Spinal cord (tissue), 10 donors: Measurements from ENCODE around the gene STOX1. TPM values are rescaled to one million over a fixed set of nuclear protein-coding genes. Genes with fewer than 3 reads are reported as not detected.
"Not testable (repeated sequence)": the region's sequence is repeated elsewhere in the genome, so short reads cannot be mapped to it uniquely, and the experiment has no call there.

ENCODE experiments used
- DNase-seq, 6 donors: peaks; one replicate each; pipeline versions ENCODE4 v3.0.0 to v3.0.0-alpha.2; 2013 to 2015; ENCODE audit warnings: low spot score in 6 of 6, low read depth in 4 of 6
- H3K27ac ChIP-seq: one replicate; pipeline ENCODE4 v1.5.1; 2013; ENCODE audit warnings: low read depth, low read length, control low read depth
- H3K27me3 ChIP-seq: one replicate; pipeline ENCODE4 v1.6.1; 2013; ENCODE audit warnings: low read length; ENCODE audit not compliant: control insufficient read depth, insufficient read depth
- H3K36me3 ChIP-seq: one replicate; pipeline ENCODE4 v1.6.1; 2013; ENCODE audit warnings: low read length; ENCODE audit not compliant: control insufficient read depth, insufficient read depth
- H3K4me1 ChIP-seq: one replicate; pipeline ENCODE4 v1.6.1; 2013; ENCODE audit warnings: low read length; ENCODE audit not compliant: control insufficient read depth, insufficient read depth
- H3K4me3 ChIP-seq: one replicate; pipeline ENCODE4 v1.5.1; 2013; ENCODE audit warnings: low read depth, low read length, control low read depth
- H3K9me3 ChIP-seq: one replicate; pipeline ENCODE4 v1.6.1; 2013; ENCODE audit warnings: low read length; ENCODE audit not compliant: control insufficient read depth, insufficient read depth
- WGBS: methylation state at CpG from one replicate; pipeline ENCODE4 v1.1.5; 2013; ENCODE audit warnings: missing lambda C conversion rate; ENCODE audit not compliant: insufficient coverage; 5-methylcytosine and 5-hydroxymethylcytosine counted together
- polyA plus RNA-seq, 2 donors: library from polyadenylated mRNA; unstranded; fragments of 120-200 nt; gene quantifications; one replicate each; pipeline ENCODE4 v1.2.1, GENCODE V29; 2013; ENCODE audit not compliant: insufficient read length in 2 of 2
- total RNA-seq, 2 donors: library from RNA; depleted of rRNA in 1 of 2; stranded (reverse); fragments of 120-200 nt in 1 of 2; fragments of >200 nt in 1 of 2; gene quantifications; one replicate each; pipeline versions ENCODE4 v1.2.3 to v1.2.4, GENCODE V29; 2013 to 2014
- donor health status: healthy.

Gene STOX1
- total and polyA plus RNA-seq, 4 donors = 10.7 to 14.4 (median 11.3) TPM

DNA sequence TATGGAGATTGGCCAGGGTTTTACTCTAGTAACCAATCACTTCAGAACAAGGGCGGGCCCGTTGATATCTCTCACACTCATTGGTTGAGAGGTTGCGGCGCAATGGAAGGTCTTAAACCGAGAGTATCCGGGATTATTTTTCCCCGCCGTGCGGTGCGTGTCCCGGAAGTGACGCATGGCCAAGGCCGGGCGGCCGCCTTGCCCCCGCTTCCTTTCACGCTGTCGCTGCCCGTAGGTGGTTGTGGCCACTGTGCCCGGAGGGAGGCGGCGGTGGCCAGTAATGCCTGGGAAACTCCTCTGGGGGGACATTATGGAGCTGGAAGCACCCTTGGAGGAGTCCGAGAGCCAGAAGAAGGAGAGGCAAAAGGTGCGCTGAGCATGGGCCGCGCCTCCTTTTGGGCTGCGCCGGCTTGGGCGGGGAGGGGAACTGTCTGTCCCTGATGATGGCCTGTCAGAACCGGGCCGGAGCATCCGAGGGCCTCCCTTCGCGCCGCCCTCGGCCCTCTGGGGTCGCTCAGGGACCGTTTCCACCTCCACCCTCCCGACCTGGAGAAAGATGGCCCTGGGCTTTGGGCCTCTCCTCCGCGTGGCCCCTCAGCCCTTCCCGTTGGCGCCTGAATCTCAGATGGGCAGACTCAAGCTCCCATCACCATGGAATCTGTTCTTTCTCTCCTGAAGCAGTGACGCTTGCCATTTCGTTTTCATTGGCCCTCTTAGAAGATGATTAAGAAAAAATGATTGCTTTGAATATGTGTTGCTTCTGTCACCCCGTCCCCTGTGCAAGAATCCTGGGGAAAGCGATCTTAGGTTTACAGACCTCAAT, 74.0 kb downstream of the STOX1 start, which contains the start of gene DDX50:
Gene DDX50, plus strand, starts transcription at position 211 of the 823 bp plus-strand sequence. Its CDS starts 70 bp downstream, at position 281.
- no peaks in the 10 kb centered on the region for H3K9me3 ChIP-seq
- DNase-seq = peak; percentile 98 to 100 (median 99)
- H3K4me1 ChIP-seq = peaks cover 3% of the 10 kb centered on the region
- peak within 1 kb of the TSS; percentile 92 for H3K27ac ChIP-seq
- H3K27me3 ChIP-seq = no peaks in the 10 kb centered on the region
- peaks cover 5% of the 10 kb centered on the region for H3K36me3 ChIP-seq
- peak within 1 kb of the TSS; percentile 93 for H3K4me3 ChIP-seq
- WGBS = under 1% methylated on average over 40 of the region's 47 CpGs

- no peaks in the 10 kb centered on the region for H3K27me3 ChIP-seq
- H3K27ac ChIP-seq = no peak overlapping the region
- DNase-seq = no peak
- peak overlapping the region; percentile 93 for H3K4me3 ChIP-seq
- H3K36me3 ChIP-seq = peaks cover 9% of the 10 kb centered on the region
- H3K4me1 ChIP-seq = peaks cover 3% of the 10 kb centered on the region
- H3K9me3 ChIP-seq = no peaks in the 10 kb centered on the region
- 100% methylated on average over 1 of the region's 5 CpGs for WGBS
These were observed 75.1 kb downstream of the STOX1 start for GRCh38 chr10:68902382-68902781.

GRCh38 chr10:68924593-68924992, 97.3 kb downstream of the STOX1 start:
- Histone ChIP-seq H3K9me3 (no peaks in the 10 kb centered on the region), H3K36me3 (peaks cover 36% of the 10 kb centered on the region), H3K27ac (no peak overlapping the region), H3K4me3 (no peak overlapping the region), H3K4me1 (no peaks in the 10 kb centered on the region), H3K27me3 (no peaks in the 10 kb centered on the region)
- peak in 1 of 6 donors; percentile 42 for DNase-seq

- DNase-seq = no peak
- Histone ChIP-seq H3K27ac (no peak overlapping the region), H3K36me3 (peaks cover 36% of the 10 kb centered on the region), H3K4me3 (no peak overlapping the region), H3K9me3 (no peaks in the 10 kb centered on the region), H3K27me3 (no peaks in the 10 kb centered on the region), H3K4me1 (no peaks in the 10 kb centered on the region)
- 98% methylated on average over 4 of the region's 4 CpGs for WGBS
These were observed 98.2 kb downstream of the STOX1 start for GRCh38 chr10:68925489-68925888.

DNA sequence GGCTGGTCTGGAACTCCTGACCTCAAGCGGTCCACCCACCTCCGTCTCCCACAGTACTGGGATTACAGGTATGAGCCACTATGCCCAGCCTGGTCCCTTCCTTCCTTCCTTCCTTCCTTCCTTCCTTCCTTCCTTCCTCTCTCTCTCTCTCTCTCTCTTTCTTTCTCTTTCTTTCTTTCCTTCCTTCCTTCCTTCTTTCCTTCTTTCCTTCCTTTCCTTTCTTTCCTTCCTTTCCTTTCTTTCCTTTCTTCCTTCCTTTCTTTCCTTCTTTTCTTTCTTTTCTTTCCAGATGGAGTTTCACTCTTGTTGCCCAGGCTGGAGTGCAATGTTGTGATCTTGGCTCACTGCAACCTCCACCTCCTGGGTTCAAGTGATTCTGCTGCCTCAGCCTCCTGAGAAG, 101.8 kb downstream of the STOX1 start:
- H3K27me3 ChIP-seq, H3K9me3 ChIP-seq, H3K4me1 ChIP-seq, DNase-seq, H3K27ac ChIP-seq, H3K4me3 ChIP-seq: not testable (repeated sequence)
- H3K36me3 ChIP-seq = peaks cover 28% of the 10 kb centered on the region
- WGBS = 100% methylated on average over 2 of the region's 2 CpGs

DNA sequence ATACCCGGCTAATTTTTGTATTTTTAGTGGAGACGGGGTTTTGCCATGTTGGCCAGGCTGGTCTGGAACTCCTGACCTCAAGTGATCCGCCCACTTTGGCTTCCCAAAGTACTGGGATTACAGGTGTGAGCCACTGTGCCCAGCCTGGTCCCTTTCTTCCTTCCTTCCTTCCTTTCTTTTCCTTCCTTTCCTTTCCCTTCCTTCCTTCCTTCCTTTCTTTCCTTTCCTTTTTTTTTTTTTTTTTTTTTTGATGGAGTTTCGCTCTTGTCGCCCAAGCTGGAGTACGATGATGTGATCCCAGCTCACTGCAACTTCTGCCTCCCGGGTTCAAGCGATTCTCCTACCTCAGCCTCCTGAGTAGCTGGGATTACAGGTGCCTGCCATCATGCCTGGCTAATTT, 102.6 kb downstream of the STOX1 start:
- not testable (repeated sequence) for DNase-seq, H3K4me1 ChIP-seq, H3K9me3 ChIP-seq, H3K4me3 ChIP-seq, H3K27ac ChIP-seq, H3K27me3 ChIP-seq
- WGBS = 100% methylated on average over 1 of the region's 8 CpGs
- peaks cover 28% of the 10 kb centered on the region for H3K36me3 ChIP-seq

- not testable (repeated sequence) for H3K27ac ChIP-seq, DNase-seq, H3K9me3 ChIP-seq, H3K4me1 ChIP-seq, H3K27me3 ChIP-seq, H3K4me3 ChIP-seq
- peaks cover 26% of the 10 kb centered on the region for H3K36me3 ChIP-seq
- no CpG with 5 or more reads among the region's 3 CpGs for WGBS
These were observed 105.5 kb downstream of the STOX1 start for GRCh38 chr10:68932860-68933259.

GRCh38 chr10:68934994-68935393, 107.7 kb downstream of the STOX1 start:
- DNase-seq = no peak
- H3K4me1 ChIP-seq = no peaks in the 10 kb centered on the region
- H3K4me3 ChIP-seq = no peak overlapping the region
- no peaks in the 10 kb centered on the region for H3K27me3 ChIP-seq
- no peaks in the 10 kb centered on the region for H3K9me3 ChIP-seq
- H3K27ac ChIP-seq = no peak overlapping the region
- peaks cover 16% of the 10 kb centered on the region for H3K36me3 ChIP-seq

- H3K4me1 ChIP-seq = no peaks in the 10 kb centered on the region
- H3K27ac ChIP-seq = no peak overlapping the region
- H3K4me3 ChIP-seq = no peak overlapping the region
- peaks cover 21% of the 10 kb centered on the region for H3K36me3 ChIP-seq
- H3K27me3 ChIP-seq = no peaks in the 10 kb centered on the region
- no CpG with 5 or more reads among the region's 2 CpGs for WGBS
- DNase-seq = no peak
- no peaks in the 10 kb centered on the region for H3K9me3 ChIP-seq
These were observed 110.8 kb downstream of the STOX1 start for GRCh38 chr10:68938117-68938516.

GRCh38 chr10:68938884-68939283, 111.6 kb downstream of the STOX1 start:
- no peaks in the 10 kb centered on the region for H3K27me3 ChIP-seq
- DNase-seq = no peak
- WGBS = no CpG with 5 or more reads among the region's 2 CpGs
- H3K9me3 ChIP-seq = no peaks in the 10 kb centered on the region
- no peaks in the 10 kb centered on the region for H3K4me1 ChIP-seq
- H3K36me3 ChIP-seq = peaks cover 26% of the 10 kb centered on the region
- H3K4me3 ChIP-seq = no peak overlapping the region
- H3K27ac ChIP-seq = no peak overlapping the region
